Melanocyte of skin (primary cell): ENCODE measurements around the gene CXCR1. TPM values are rescaled to one million over a fixed set of nuclear protein-coding genes. Genes with fewer than 3 reads are reported as not detected.

Source experiments
- total RNA-seq, 2 donors: library from RNA; depleted of rRNA; stranded (reverse); fragments of >200 nt; gene quantifications; 2 replicates each; pipeline ENCODE4 v1.2.3, GENCODE V29; 2012

Gene CXCR1
- not detected for total RNA-seq

DNA sequence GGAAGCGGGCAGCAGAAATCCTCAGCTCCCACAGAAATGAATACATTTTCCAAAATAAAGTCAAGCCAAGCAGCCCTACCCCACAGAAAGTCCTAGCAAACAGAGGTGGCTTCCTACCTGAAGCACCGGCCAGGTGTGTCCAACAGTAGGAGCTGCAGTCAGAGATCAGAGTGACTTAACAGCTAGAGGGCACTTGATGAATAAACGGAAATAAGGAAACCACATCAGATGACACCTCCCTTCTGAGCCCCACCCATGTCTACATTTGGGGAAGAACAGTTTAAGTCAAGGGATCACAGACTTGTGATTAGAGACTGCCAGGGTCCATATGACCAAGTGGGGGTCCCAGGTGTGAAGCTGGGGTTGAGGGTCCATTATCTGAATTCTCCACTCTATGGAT lies at the start of gene CXCR1:
Gene CXCR1 (minus strand): TSS at position 172 of the 400 bp plus-strand sequence. CDS start 1,751 bp downstream, outside the sequence.

DNA sequence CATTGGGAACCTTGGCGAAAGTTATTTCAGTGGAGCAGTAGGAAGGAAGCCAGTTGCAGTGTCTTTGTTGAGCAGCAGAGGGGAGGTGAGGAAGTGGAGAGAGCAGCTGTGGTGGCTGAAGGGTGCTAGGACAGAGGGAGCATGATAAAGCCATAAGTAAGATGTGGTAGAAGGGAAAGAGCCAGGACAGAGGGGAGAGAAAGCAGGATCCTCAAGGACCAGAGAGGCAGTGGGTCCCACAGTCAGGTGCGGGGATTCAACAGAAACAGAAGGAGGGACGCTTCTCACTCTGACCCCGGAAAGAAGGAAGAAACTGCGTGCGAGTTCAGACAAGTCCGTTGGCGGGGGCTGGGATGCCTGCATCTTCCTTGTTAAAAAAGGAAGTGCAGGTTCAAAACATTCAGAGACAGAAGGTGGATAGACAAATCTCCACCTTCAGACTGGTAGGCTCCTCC lies 41.1 kb downstream of the CXCR1 start, which contains the start of gene CXCR2:
Gene CXCR2 (plus strand): TSS at position 403 of the 455 bp plus-strand sequence. CDS start 8,774 bp downstream, outside the sequence.

Other genes starting within 250 kb of the CXCR1 start
- 10 to 100 TPM; 15.1 to 22.0 TPM for gene TNS1, start 164.0 kb downstream of the CXCR1 start, total RNA-seq
- not detected for gene RUFY4, start 97.7 kb downstream of the CXCR1 start, total RNA-seq
- not detected for gene CXCR2, start 40.9 kb downstream of the CXCR1 start, total RNA-seq
- gene ARPC2, start 50.2 kb upstream of the CXCR1 start, total RNA-seq = 100 to 1,000 TPM; 233 to 312 TPM
- under 1 TPM in 1 of 2 donors, not detected in 1; under 0.01 TPM for gene GPBAR1, start 94.1 kb upstream of the CXCR1 start, total RNA-seq
- gene AAMP, start 103.2 kb upstream of the CXCR1 start, total RNA-seq = 100 to 1,000 TPM in 1 of 2 donors, 10 to 100 TPM in 1; 85.0 to 131 TPM
- gene PNKD, start 103.6 kb upstream of the CXCR1 start, total RNA-seq = 10 to 100 TPM; 38.3 to 42.3 TPM
- gene TMBIM1, start 125.5 kb upstream of the CXCR1 start, total RNA-seq = 100 to 1,000 TPM; 209 to 266 TPM
- under 1 TPM in 1 of 2 donors, not detected in 1; 0.33 TPM for gene CATIP, start 189.9 kb upstream of the CXCR1 start, total RNA-seq
- under 1 TPM; under 0.01 to 0.34 TPM for gene SLC11A1, start 215.3 kb upstream of the CXCR1 start, total RNA-seq
- 10 to 100 TPM; 26.6 to 27.9 TPM for gene CTDSP1, start 232.9 kb upstream of the CXCR1 start, total RNA-seq